ENCODE data around the gene ANXA3.

ANXA3 gene

GRCh38 chr4:78603384-78603783 lies 51.8 kb downstream of the ANXA3 start:
- no peak for DNase-seq
- TF ChIP-seq GATA1 (IDR thresholded peaks at IDR 0.05; ENCODE audit: low read depth, low read length) (no peak), POLR2A (IDR thresholded peaks at IDR 0.05; ENCODE audit: low read length) (no peak)

GRCh38 chr4:78604988-78605387 lies 53.4 kb downstream of the ANXA3 start:
- DNase-seq = no peak
- no peak for TF ChIP-seq GATA1 (IDR thresholded peaks at IDR 0.05; ENCODE audit: low read depth, low read length)
- no peak for TF ChIP-seq POLR2A (IDR thresholded peaks at IDR 0.05; ENCODE audit: low read length)

- no peak for TF ChIP-seq POLR2A (IDR thresholded peaks at IDR 0.05; ENCODE audit: low read length)
- no peak for TF ChIP-seq GATA1 (IDR thresholded peaks at IDR 0.05; ENCODE audit: low read depth, low read length)
Observed at GRCh38 chr4:78606035-78606434, 54.5 kb downstream of the ANXA3 start.

GRCh38 chr4:78606530-78607095 lies 55.0 kb downstream of the ANXA3 start:
- DNase-seq = no peak
- TF ChIP-seq GATA1 (IDR thresholded peaks at IDR 0.05; ENCODE audit: low read depth, low read length) (no peak), POLR2A (IDR thresholded peaks at IDR 0.05; ENCODE audit: low read length) (no peak)

More at GRCh38 chr4:78606035-78606434, 54.5 kb downstream of the ANXA3 start:
- DNase-seq = no peak

- DNase-seq = no peak
- TF ChIP-seq GATA1 (IDR thresholded peaks at IDR 0.05; ENCODE audit: low read depth, low read length) = no peak
- no peak for TF ChIP-seq POLR2A (IDR thresholded peaks at IDR 0.05; ENCODE audit: low read length)
Observed at GRCh38 chr4:78608684-78609083, 57.1 kb downstream of the ANXA3 start.

- DNase-seq = no peak
- no peak for TF ChIP-seq POLR2A (IDR thresholded peaks at IDR 0.05; ENCODE audit: low read length)
Observed at GRCh38 chr4:78609580-78609979, 58.0 kb downstream of the ANXA3 start.

GRCh38 chr4:78610546-78611214 lies 59.1 kb downstream of the ANXA3 start:
- peak; percentile 40 to 66 for DNase-seq
- TF ChIP-seq GATA1 (IDR thresholded peaks at IDR 0.05; ENCODE audit: low read depth, low read length) (no peak), POLR2A (IDR thresholded peaks at IDR 0.05; ENCODE audit: low read length) (no peak)

- no peak for TF ChIP-seq POLR2A (IDR thresholded peaks at IDR 0.05; ENCODE audit: low read length)
- TF ChIP-seq GATA1 (IDR thresholded peaks at IDR 0.05; ENCODE audit: low read depth, low read length) = no peak
- peak in 1 of 2 experiments; percentile 23 for DNase-seq
Observed at GRCh38 chr4:78611215-78611558, 59.6 kb downstream of the ANXA3 start.

- DNase-seq = peak; percentile 78 to 85
- TF ChIP-seq GATA1 (IDR thresholded peaks at IDR 0.05; ENCODE audit: low read depth, low read length) (no peak), POLR2A (IDR thresholded peaks at IDR 0.05; ENCODE audit: low read length) (no peak)
Observed at GRCh38 chr4:78612398-78613178, 61.0 kb downstream of the ANXA3 start.

- TF ChIP-seq GATA1 (IDR thresholded peaks at IDR 0.05; ENCODE audit: low read depth, low read length) (no peak), POLR2A (IDR thresholded peaks at IDR 0.05; ENCODE audit: low read length) (no peak)
- peak; percentile 50 to 54 for DNase-seq
Observed at GRCh38 chr4:78613522-78614321, 62.2 kb downstream of the ANXA3 start.

- DNase-seq = peak; percentile 60 to 69
- no peak for TF ChIP-seq GATA1 (IDR thresholded peaks at IDR 0.05; ENCODE audit: low read depth, low read length)
- no peak for TF ChIP-seq POLR2A (IDR thresholded peaks at IDR 0.05; ENCODE audit: low read length)
Observed at GRCh38 chr4:78616046-78616498, 64.5 kb downstream of the ANXA3 start.

GRCh38 chr4:78618436-78618835 lies 66.9 kb downstream of the ANXA3 start:
- DNase-seq = no peak
- TF ChIP-seq POLR2A (IDR thresholded peaks at IDR 0.05; ENCODE audit: low read length) (no peak), GATA1 (IDR thresholded peaks at IDR 0.05; ENCODE audit: low read depth, low read length) (no peak)

GRCh38 chr4:78621395-78621794 lies 69.8 kb downstream of the ANXA3 start:
- TF ChIP-seq GATA1 (IDR thresholded peaks at IDR 0.05; ENCODE audit: low read depth, low read length) (peak; percentile 79), POLR2A (IDR thresholded peaks at IDR 0.05; ENCODE audit: low read length) (no peak)
- peak; percentile 90 to 96 for DNase-seq

All from erythroblast (primary cell).